Measurements from ENCODE around the gene LONP1. TPM values are rescaled to one million over a fixed set of nuclear protein-coding genes. Genes with fewer than 3 reads are reported as not detected.

Gene LONP1
- total RNA-seq, 1 donor from 2014 or later: 35.9 TPM

DNA sequence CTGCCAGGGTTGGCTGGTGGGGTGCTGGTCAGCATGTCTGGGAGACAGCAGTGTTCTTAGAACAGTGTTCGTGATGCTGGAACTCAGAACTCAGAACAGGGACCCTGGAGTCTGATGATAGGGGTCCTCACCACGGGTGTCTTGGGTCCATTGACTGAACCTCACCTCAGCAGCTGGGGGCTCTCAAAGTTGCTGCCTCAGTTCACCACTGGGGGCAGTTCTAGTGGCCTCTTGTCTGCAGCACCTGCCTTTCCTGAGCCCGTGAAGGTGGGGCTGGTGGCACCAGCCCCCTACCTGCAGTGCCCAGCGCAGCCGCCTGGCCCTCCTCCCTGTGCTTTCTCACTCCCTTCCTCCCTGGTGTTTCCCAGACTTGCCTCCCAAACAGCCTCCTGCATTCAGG lies 68.6 kb downstream of the LONP1 start:
- H3K4me2 ChIP-seq: no peak overlapping the region
- Mint-ChIP-seq H3K4me1 (no peaks in the 10 kb centered on the region), H3K4me3 (no peak overlapping the region), H3K27ac (no peak overlapping the region), H3K27me3 (ENCODE audit: insufficient read depth, low read depth) (no peaks in the 10 kb centered on the region), H3K36me3 (peaks cover 56% of the 10 kb centered on the region), H3K9me3 (no peaks in the 10 kb centered on the region)
- peaks cover 16% of the 10 kb centered on the region for H3K79me2 ChIP-seq (ENCODE audit: low read depth)
- no peaks in the 10 kb centered on the region for H3K4me1 ChIP-seq
- H3F3A ChIP-seq (ENCODE audit: low read depth): peaks cover 10% of the 10 kb centered on the region
- no peak for DNase-seq (ENCODE audit: low spot score)
- H3K27ac ChIP-seq: no peak overlapping the region
- no peaks in the 10 kb centered on the region for H3K9me3 ChIP-seq (ENCODE audit: low read depth)
- TF ChIP-seq, protein P1, sequence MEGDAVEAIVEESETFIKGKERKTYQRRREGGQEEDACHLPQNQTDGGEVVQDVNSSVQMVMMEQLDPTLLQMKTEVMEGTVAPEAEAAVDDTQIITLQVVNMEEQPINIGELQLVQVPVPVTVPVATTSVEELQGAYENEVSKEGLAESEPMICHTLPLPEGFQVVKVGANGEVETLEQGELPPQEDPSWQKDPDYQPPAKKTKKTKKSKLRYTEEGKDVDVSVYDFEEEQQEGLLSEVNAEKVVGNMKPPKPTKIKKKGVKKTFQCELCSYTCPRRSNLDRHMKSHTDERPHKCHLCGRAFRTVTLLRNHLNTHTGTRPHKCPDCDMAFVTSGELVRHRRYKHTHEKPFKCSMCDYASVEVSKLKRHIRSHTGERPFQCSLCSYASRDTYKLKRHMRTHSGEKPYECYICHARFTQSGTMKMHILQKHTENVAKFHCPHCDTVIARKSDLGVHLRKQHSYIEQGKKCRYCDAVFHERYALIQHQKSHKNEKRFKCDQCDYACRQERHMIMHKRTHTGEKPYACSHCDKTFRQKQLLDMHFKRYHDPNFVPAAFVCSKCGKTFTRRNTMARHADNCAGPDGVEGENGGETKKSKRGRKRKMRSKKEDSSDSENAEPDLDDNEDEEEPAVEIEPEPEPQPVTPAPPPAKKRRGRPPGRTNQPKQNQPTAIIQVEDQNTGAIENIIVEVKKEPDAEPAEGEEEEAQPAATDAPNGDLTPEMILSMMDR (IDR thresholded peaks at IDR 0.05): no peak
- TF ChIP-seq EZH2phosphoT487 (IDR thresholded peaks at IDR 0.05) (no peak), EZH2 (IDR thresholded peaks at IDR 0.05) (no peak)
- H2AFZ ChIP-seq (replicated peaks): no peak overlapping the region
- peaks cover 21% of the 10 kb centered on the region for H4K20me1 ChIP-seq (ENCODE audit: low read depth)
- H3K4me3 ChIP-seq: no peak overlapping the region
- peaks cover 12% of the 10 kb centered on the region for H3K36me3 ChIP-seq
- no peak overlapping the region for H3K9ac ChIP-seq
- H3K27me3 ChIP-seq: no peaks in the 10 kb centered on the region

DNA sequence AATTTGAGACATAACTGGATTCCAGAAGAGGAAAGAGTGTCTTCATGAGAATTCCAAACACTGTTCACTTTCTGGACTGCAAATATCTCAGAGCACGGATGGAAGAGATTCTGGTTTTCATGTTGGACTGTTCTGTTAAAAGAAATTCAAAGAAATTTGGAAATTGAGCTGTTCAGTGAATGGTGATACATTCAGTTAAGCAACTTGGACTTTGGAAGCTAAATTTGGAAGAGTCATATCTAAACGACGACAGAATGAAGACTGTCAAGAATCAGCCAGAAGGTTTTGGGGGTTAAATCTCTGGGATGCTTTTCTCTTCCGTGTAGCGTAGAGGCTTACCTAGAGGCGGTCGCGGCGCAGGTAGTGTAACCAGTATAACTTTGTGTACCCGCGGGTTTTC lies 71.5 kb downstream of the LONP1 start:
- H3F3A ChIP-seq (ENCODE audit: low read depth): peaks cover 7% of the 10 kb centered on the region
- no peaks in the 10 kb centered on the region for H3K4me1 ChIP-seq
- no peaks in the 10 kb centered on the region for H3K9me3 ChIP-seq (ENCODE audit: low read depth)
- no peaks in the 10 kb centered on the region for H3K27me3 Mint-ChIP-seq (ENCODE audit: insufficient read depth, low read depth)
- peaks cover 47% of the 10 kb centered on the region for H4K20me1 ChIP-seq (ENCODE audit: low read depth)
- no peak overlapping the region for H3K4me3 ChIP-seq
- H3K27ac Mint-ChIP-seq: no peak overlapping the region
- H3K9ac ChIP-seq: no peak overlapping the region
- no peak overlapping the region for H3K4me2 ChIP-seq
- H2AFZ ChIP-seq (replicated peaks): no peak overlapping the region
- H3K4me3 Mint-ChIP-seq: no peak overlapping the region
- peaks cover 58% of the 10 kb centered on the region for H3K36me3 Mint-ChIP-seq
- no peak for TF ChIP-seq EZH2 (IDR thresholded peaks at IDR 0.05)
- no peak overlapping the region for H3K27ac ChIP-seq
- DNase-seq (ENCODE audit: low spot score): no peak
- no peaks in the 10 kb centered on the region for H3K4me1 Mint-ChIP-seq
- peaks cover 45% of the 10 kb centered on the region for H3K79me2 ChIP-seq (ENCODE audit: low read depth)
- no peaks in the 10 kb centered on the region for H3K27me3 ChIP-seq
- peaks cover 18% of the 10 kb centered on the region for H3K36me3 ChIP-seq
- no peaks in the 10 kb centered on the region for H3K9me3 Mint-ChIP-seq

GRCh38 chr19:5646703-5647102 lies 73.2 kb downstream of the LONP1 start:
- Histone ChIP-seq H2AFZ (replicated peaks) (no peak overlapping the region), H3K36me3 (peaks cover 14% of the 10 kb centered on the region), H3K4me1 (no peaks in the 10 kb centered on the region), H3F3A (ENCODE audit: low read depth) (peaks cover 11% of the 10 kb centered on the region), H4K20me1 (ENCODE audit: low read depth) (peaks cover 60% of the 10 kb centered on the region), H3K79me2 (ENCODE audit: low read depth) (peaks cover 62% of the 10 kb centered on the region), H3K4me3 (no peak overlapping the region), H3K9ac (no peak overlapping the region), H3K27ac (no peak overlapping the region), H3K27me3 (no peaks in the 10 kb centered on the region), H3K9me3 (ENCODE audit: low read depth) (no peaks in the 10 kb centered on the region), H3K4me2 (no peak overlapping the region)
- Mint-ChIP-seq H3K4me1 (no peaks in the 10 kb centered on the region), H3K9me3 (no peaks in the 10 kb centered on the region), H3K27ac (no peak overlapping the region), H3K27me3 (ENCODE audit: insufficient read depth, low read depth) (no peaks in the 10 kb centered on the region), H3K4me3 (no peak overlapping the region), H3K36me3 (peaks cover 53% of the 10 kb centered on the region)
- no peak for DNase-seq (ENCODE audit: low spot score)
- TF ChIP-seq EZH2phosphoT487 (IDR thresholded peaks at IDR 0.05) (no peak), EZH2 (IDR thresholded peaks at IDR 0.05) (no peak)
- TF ChIP-seq, protein P1 (IDR thresholded peaks at IDR 0.05): no peak

DNA sequence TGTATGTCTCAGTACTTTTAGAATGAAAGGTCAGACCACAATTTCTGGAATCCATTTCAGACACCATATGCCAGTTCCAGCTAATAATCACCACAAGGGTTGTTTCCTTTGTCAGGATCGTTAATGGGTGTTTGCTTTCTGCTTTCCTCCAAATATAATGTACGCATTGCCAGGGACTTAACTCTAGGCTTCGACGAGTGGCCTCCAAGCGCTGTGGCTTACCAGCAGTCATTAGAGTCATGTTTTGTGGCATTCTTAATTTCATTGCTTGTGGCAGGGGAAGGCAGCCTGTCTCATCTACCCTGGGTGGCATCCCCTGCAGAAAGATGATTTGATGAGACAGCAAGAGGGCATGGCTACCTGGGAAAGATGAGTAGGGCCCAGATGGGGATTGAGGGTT lies 74.5 kb downstream of the LONP1 start:
- Mint-ChIP-seq H3K4me3 (no peak overlapping the region), H3K9me3 (no peaks in the 10 kb centered on the region), H3K36me3 (peaks cover 53% of the 10 kb centered on the region), H3K4me1 (no peaks in the 10 kb centered on the region), H3K27ac (no peak overlapping the region), H3K27me3 (ENCODE audit: insufficient read depth, low read depth) (no peaks in the 10 kb centered on the region)
- no peak overlapping the region for H3K4me2 ChIP-seq
- peaks cover 73% of the 10 kb centered on the region for H4K20me1 ChIP-seq (ENCODE audit: low read depth)
- TF ChIP-seq, protein P1 (IDR thresholded peaks at IDR 0.05): no peak
- TF ChIP-seq EZH2 (IDR thresholded peaks at IDR 0.05) (no peak), EZH2phosphoT487 (IDR thresholded peaks at IDR 0.05) (no peak)
- H3K27ac ChIP-seq: no peak overlapping the region
- no peak for DNase-seq (ENCODE audit: low spot score)
- no peak overlapping the region for H3K4me3 ChIP-seq
- no peaks in the 10 kb centered on the region for H3K9me3 ChIP-seq (ENCODE audit: low read depth)
- H3K27me3 ChIP-seq: no peaks in the 10 kb centered on the region
- H3K9ac ChIP-seq: no peak overlapping the region
- peaks cover 75% of the 10 kb centered on the region for H3K79me2 ChIP-seq (ENCODE audit: low read depth)
- H2AFZ ChIP-seq (replicated peaks): no peak overlapping the region
- peaks cover 11% of the 10 kb centered on the region for H3F3A ChIP-seq (ENCODE audit: low read depth)
- peaks cover 14% of the 10 kb centered on the region for H3K36me3 ChIP-seq
- no peaks in the 10 kb centered on the region for H3K4me1 ChIP-seq
